Dendritic cell treated with granulocyte-macrophage colony-stimulating factor and Interleukin-4, amounts not matched to agents 40 ng/mL and 50 ng/mL, for 4 days (primary cell): ENCODE data around the gene VCX3A.
"Not testable (repeated sequence)": the region's sequence is repeated elsewhere in the genome, so short reads cannot be mapped to it uniquely, and the experiment has no call there.

Experiments
- H3K27ac Mint-ChIP-seq: one replicate; pipeline ENCODE4 v1.8.0; 2022; ENCODE audit warnings: mild to moderate bottlenecking, mixed read lengths
- H3K27me3 Mint-ChIP-seq: one replicate; pipeline ENCODE4 v1.8.0; 2022; ENCODE audit warnings: mild to moderate bottlenecking, mixed read lengths
- H3K36me3 Mint-ChIP-seq: one replicate; pipeline ENCODE4 v1.8.0; 2022; ENCODE audit warnings: low read depth, mixed read lengths
- H3K4me1 Mint-ChIP-seq: one replicate; pipeline ENCODE4 v1.8.0; 2022; ENCODE audit warnings: low read depth, mixed read lengths
- H3K4me3 Mint-ChIP-seq: one replicate; pipeline ENCODE4 v1.8.0; 2022; ENCODE audit warnings: mild to moderate bottlenecking, moderate library complexity, mixed read lengths
- H3K9me3 Mint-ChIP-seq: one replicate; pipeline ENCODE4 v1.8.0; 2022; ENCODE audit warnings: mixed read lengths
- intact Hi-C: fragments of 100-400 bp; cut with micrococcal nuclease; formaldehyde crosslinking; loops from one replicate; pipeline ENCODE4 v1.15.0; 2022

Gene VCX3A

GRCh38 chrX:6535018-6535417 lies at the start of gene VCX3A:
TSS of gene VCX3A (minus strand) at chrX:6535118. CDS start at chrX:6534497, 621 bp downstream.
- H3K4me1 Mint-ChIP-seq, intact Hi-C loops, H3K4me3 Mint-ChIP-seq, H3K27ac Mint-ChIP-seq, H3K36me3 Mint-ChIP-seq, H3K27me3 Mint-ChIP-seq: not testable (repeated sequence)
- H3K9me3 Mint-ChIP-seq = peaks cover 15% of the 10 kb centered on the region

GRCh38 chrX:6574762-6575161 lies 39.8 kb upstream of the VCX3A start:
- no peaks in the 10 kb centered on the region for H3K27me3 Mint-ChIP-seq
- intact Hi-C loops = no loop called here
- H3K9me3 Mint-ChIP-seq = no peaks in the 10 kb centered on the region
- no peak overlapping the region for H3K27ac Mint-ChIP-seq
- H3K36me3 Mint-ChIP-seq = no peaks in the 10 kb centered on the region
- no peaks in the 10 kb centered on the region for H3K4me1 Mint-ChIP-seq
- H3K4me3 Mint-ChIP-seq = no peak overlapping the region

GRCh38 chrX:6568031-6568430 lies 33.1 kb upstream of the VCX3A start:
- no peaks in the 10 kb centered on the region for H3K27me3 Mint-ChIP-seq
- no peaks in the 10 kb centered on the region for H3K36me3 Mint-ChIP-seq
- H3K27ac Mint-ChIP-seq = no peak overlapping the region
- H3K4me3 Mint-ChIP-seq = no peak overlapping the region
- intact Hi-C loops = no loop called here
- no peaks in the 10 kb centered on the region for H3K4me1 Mint-ChIP-seq
- H3K9me3 Mint-ChIP-seq = peaks cover 11% of the 10 kb centered on the region

GRCh38 chrX:6558979-6559378 lies 24.1 kb upstream of the VCX3A start:
- H3K27ac Mint-ChIP-seq = no peak overlapping the region
- peaks cover 28% of the 10 kb centered on the region for H3K9me3 Mint-ChIP-seq
- H3K4me3 Mint-ChIP-seq = no peak overlapping the region
- no peaks in the 10 kb centered on the region for H3K36me3 Mint-ChIP-seq
- no peaks in the 10 kb centered on the region for H3K27me3 Mint-ChIP-seq
- no peaks in the 10 kb centered on the region for H3K4me1 Mint-ChIP-seq
- intact Hi-C loops = no loop called here

- intact Hi-C loops = no loop called here
- Mint-ChIP-seq H3K4me3 (no peak overlapping the region), H3K4me1 (no peaks in the 10 kb centered on the region), H3K36me3 (no peaks in the 10 kb centered on the region), H3K9me3 (peaks cover 36% of the 10 kb centered on the region), H3K27me3 (no peaks in the 10 kb centered on the region), H3K27ac (no peak overlapping the region)
Observed at GRCh38 chrX:6557690-6558089, 22.8 kb upstream of the VCX3A start.

DNA sequence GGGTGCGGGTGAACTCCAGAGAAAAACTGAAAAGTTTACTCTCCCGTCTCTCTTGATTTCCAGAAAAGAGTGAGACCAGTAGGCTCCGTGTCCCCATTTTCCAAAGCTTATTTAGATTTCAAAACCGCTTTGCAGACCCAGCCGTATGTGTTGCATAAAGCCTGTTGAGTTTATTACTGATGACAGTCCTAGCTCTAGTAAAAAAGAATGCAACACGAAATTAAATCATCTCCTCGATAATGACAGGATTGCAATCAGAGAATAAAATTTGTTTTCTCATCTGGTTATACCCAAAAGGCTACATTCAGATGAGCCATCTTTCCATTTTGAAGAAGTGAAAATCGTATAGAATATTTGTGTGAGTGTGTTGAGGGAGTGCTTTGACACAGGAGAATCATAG lies 16.1 kb upstream of the VCX3A start:
- intact Hi-C loops = no loop called here
- no peaks in the 10 kb centered on the region for H3K27me3 Mint-ChIP-seq
- no peaks in the 10 kb centered on the region for H3K4me1 Mint-ChIP-seq
- peaks cover 44% of the 10 kb centered on the region for H3K9me3 Mint-ChIP-seq
- H3K4me3 Mint-ChIP-seq = no peak overlapping the region
- no peak overlapping the region for H3K27ac Mint-ChIP-seq
- no peaks in the 10 kb centered on the region for H3K36me3 Mint-ChIP-seq

GRCh38 chrX:6545712-6546111 lies 10.8 kb upstream of the VCX3A start:
- intact Hi-C loops = no loop called here
- H3K27ac Mint-ChIP-seq = no peak overlapping the region
- no peak overlapping the region for H3K4me3 Mint-ChIP-seq
- H3K36me3 Mint-ChIP-seq = no peaks in the 10 kb centered on the region
- H3K4me1 Mint-ChIP-seq = no peaks in the 10 kb centered on the region
- H3K27me3 Mint-ChIP-seq = no peaks in the 10 kb centered on the region
- no peaks in the 10 kb centered on the region for H3K9me3 Mint-ChIP-seq

GRCh38 chrX:6526564-6527136 lies 8.3 kb downstream of the VCX3A start:
- intact Hi-C loops = no loop called here
- Mint-ChIP-seq H3K36me3 (no peaks in the 10 kb centered on the region), H3K4me3 (no peak overlapping the region), H3K27me3 (no peaks in the 10 kb centered on the region), H3K9me3 (peaks cover 20% of the 10 kb centered on the region), H3K4me1 (no peaks in the 10 kb centered on the region), H3K27ac (no peak overlapping the region)

DNA sequence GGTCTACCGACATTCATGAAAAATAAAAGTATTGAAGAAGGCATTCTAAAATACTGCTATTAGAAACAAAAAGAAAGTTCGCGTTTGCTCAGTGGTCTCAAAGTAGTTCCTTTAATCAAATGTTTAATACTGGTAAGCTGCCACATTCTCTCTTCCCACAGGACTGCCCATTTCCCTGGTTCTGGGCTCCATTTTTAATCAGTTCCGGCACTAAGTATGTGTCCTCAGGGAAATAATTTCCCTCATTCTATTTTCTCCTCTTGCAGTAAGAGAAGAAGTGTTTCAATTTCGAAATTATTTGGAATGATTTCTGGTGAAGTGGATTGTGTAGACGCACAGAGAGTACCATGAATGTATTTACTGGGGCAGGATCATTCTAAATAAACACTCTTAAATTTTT lies 17.5 kb downstream of the VCX3A start:
- H3K4me3 Mint-ChIP-seq = no peak overlapping the region
- intact Hi-C loops = no loop called here

DNA sequence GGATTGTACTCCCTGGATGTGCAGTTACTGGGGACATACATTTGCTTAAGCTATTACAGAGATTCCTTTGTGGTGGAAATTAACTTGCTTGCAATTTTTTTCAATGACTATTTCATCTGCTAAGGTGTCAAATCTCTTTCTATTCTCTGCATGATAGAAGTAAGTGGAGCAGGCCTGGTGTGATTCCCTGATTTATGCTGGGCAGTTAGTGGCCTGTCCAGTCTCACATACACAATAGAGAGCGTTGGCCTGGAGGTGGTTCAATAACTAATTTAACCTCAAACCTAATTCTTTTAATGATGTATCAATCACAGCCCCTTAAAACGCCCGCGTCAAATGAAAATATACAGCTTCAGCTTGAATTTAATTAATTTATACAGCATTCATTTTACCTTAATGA lies 28.5 kb downstream of the VCX3A start:
- no peaks in the 10 kb centered on the region for H3K4me1 Mint-ChIP-seq
- no peaks in the 10 kb centered on the region for H3K36me3 Mint-ChIP-seq
- H3K27me3 Mint-ChIP-seq = no peaks in the 10 kb centered on the region
- intact Hi-C loops = no loop called here
- no peak overlapping the region for H3K27ac Mint-ChIP-seq
- H3K9me3 Mint-ChIP-seq = peaks cover 17% of the 10 kb centered on the region
- no peak overlapping the region for H3K4me3 Mint-ChIP-seq

More for the DNA sequence above, 17.5 kb downstream of the VCX3A start:
- Mint-ChIP-seq H3K27me3 (no peaks in the 10 kb centered on the region), H3K27ac (no peak overlapping the region), H3K9me3 (peaks cover 7% of the 10 kb centered on the region), H3K4me1 (no peaks in the 10 kb centered on the region), H3K36me3 (no peaks in the 10 kb centered on the region)

DNA sequence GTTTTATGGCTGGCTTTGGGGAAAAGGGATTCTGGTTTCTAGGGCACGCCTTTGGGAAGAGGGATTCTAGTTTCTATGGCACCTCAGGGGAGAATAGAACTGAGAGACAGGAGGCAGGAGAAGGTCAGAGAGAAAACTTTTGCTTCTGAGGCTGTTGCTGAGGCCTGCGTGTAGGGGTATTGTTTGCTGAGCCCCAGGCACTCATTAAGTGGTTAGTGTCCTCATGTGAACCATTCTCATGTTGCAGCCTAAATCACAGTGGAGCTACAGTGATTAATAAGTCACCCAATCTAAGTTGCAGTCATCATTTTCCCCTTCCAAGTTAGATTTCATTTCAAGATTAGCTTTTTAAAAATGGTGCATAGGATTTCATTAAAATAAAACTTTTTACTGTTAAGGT lies 29.0 kb downstream of the VCX3A start:
- Mint-ChIP-seq H3K4me1 (no peaks in the 10 kb centered on the region), H3K36me3 (no peaks in the 10 kb centered on the region), H3K4me3 (no peak overlapping the region), H3K9me3 (peaks cover 17% of the 10 kb centered on the region), H3K27me3 (no peaks in the 10 kb centered on the region), H3K27ac (no peak overlapping the region)
- intact Hi-C loops = no loop called here

GRCh38 chrX:6500719-6501118 lies 34.2 kb downstream of the VCX3A start:
- Mint-ChIP-seq H3K27ac (no peak overlapping the region), H3K4me3 (no peak overlapping the region), H3K27me3 (no peaks in the 10 kb centered on the region), H3K9me3 (peaks cover 19% of the 10 kb centered on the region), H3K4me1 (no peaks in the 10 kb centered on the region), H3K36me3 (no peaks in the 10 kb centered on the region)
- intact Hi-C loops = no loop called here

DNA sequence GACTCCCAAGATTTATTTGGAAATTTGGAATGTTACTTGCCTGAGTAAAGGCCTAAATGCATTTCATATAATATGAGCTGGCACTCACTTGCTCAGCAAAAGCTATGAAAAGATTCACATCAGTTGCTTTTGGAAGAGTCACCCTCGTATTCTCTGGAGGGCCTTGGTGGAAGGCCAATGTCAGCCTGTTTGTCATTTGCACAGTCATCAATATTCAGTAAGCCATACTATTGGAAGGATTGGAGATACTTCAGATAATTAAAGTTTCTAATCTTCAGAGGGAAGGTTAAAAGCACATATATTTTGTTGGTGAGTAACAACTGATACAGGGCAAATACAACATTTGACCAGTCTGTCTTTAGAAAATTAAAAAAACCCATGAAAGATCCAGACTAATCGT lies 36.6 kb downstream of the VCX3A start:
- no peak overlapping the region for H3K4me3 Mint-ChIP-seq
- no peaks in the 10 kb centered on the region for H3K4me1 Mint-ChIP-seq
- H3K36me3 Mint-ChIP-seq = no peaks in the 10 kb centered on the region
- H3K27ac Mint-ChIP-seq = no peak overlapping the region
- peaks cover 11% of the 10 kb centered on the region for H3K9me3 Mint-ChIP-seq
- intact Hi-C loops = no loop called here
- no peaks in the 10 kb centered on the region for H3K27me3 Mint-ChIP-seq
